HepG2 (cell line): Measurements from ENCODE around the gene MAT2A. TPM values are rescaled to one million over a fixed set of nuclear protein-coding genes. Genes with fewer than 3 reads are reported as not detected.
A peak's percentile ranks its signal among the peaks of the same experiment; 100 is the strongest.

Experiments
- CENPX ChIP-seq: sonication (generic); formaldehyde crosslinking; IDR thresholded peaks from 2 replicates; pipeline ENCODE4 v1.9.0; 2021; ENCODE audit warnings: mild to moderate bottlenecking, missing genetic modification reagents, moderate library complexity
- EEA1 ChIP-seq: sonication (generic); formaldehyde crosslinking; IDR thresholded peaks from 2 replicates; pipeline ENCODE4 v1.5.1; 2020; ENCODE audit warnings: mild to moderate bottlenecking, missing genetic modification reagents, borderline replicate concordance
- HDAC1 ChIP-seq: sonication (generic); formaldehyde crosslinking; IDR thresholded peaks from 2 replicates; pipeline ENCODE4 v1.5.1; 2020; ENCODE audit warnings: mild to moderate bottlenecking, missing genetic modification reagents
- KDM6A ChIP-seq: IDR thresholded peaks from 2 replicates; pipeline ENCODE4 v1.6.1; 2016; ENCODE audit warnings: low read depth
- MED8 ChIP-seq: sonication (generic); formaldehyde crosslinking; IDR thresholded peaks from 2 replicates; pipeline ENCODE4 v1.8.1; 2023; ENCODE audit warnings: mild to moderate bottlenecking, missing genetic modification reagents; ENCODE audit not compliant: insufficient replicate concordance
- PAF1 ChIP-seq: IDR thresholded peaks from 2 replicates; pipeline ENCODE4 v1.6.1; 2016; ENCODE audit warnings: missing genetic modification reagents, missing compliant biosample characterization
- SKI ChIP-seq: fragments of 450-650 bp; IDR thresholded peaks from one replicate; pipeline ENCODE4 v1.6.1; 2018; ENCODE audit warnings: mild to moderate bottlenecking; ENCODE audit not compliant: partially characterized antibody
- SRSF9 ChIP-seq: fragments of 200-400 bp; formaldehyde crosslinking; IDR thresholded peaks from 2 replicates; pipeline ENCODE4 v1.6.1; 2018; ENCODE audit warnings: borderline replicate concordance, mild to moderate bottlenecking, low read depth, low read length; ENCODE audit not compliant: insufficient read depth, poor library complexity, severe bottlenecking
- THYN1 ChIP-seq: sonication (generic); formaldehyde crosslinking; IDR thresholded peaks from 2 replicates; pipeline ENCODE4 v1.8.1; 2023; ENCODE audit warnings: low read depth, mild to moderate bottlenecking, moderate library complexity, missing genetic modification reagents, borderline replicate concordance
- U2AF2 ChIP-seq: fragments of 200-400 bp; formaldehyde crosslinking; IDR thresholded peaks from 2 replicates; pipeline ENCODE4 v1.6.1; 2017; ENCODE audit warnings: low read depth, mild to moderate bottlenecking, low read length
- YEATS2 ChIP-seq: sonication (generic); formaldehyde crosslinking; IDR thresholded peaks from 2 replicates; pipeline ENCODE4 v1.4.0; 2020; ENCODE audit warnings: missing genetic modification reagents, borderline replicate concordance
- ZBTB42 ChIP-seq: sonication (generic); formaldehyde crosslinking; IDR thresholded peaks from 2 replicates; pipeline ENCODE4 v1.5.0; 2020; ENCODE audit warnings: mild to moderate bottlenecking, missing genetic modification reagents
- ZBTB7A ChIP-seq: sonication (generic); formaldehyde crosslinking; IDR thresholded peaks from 2 replicates; pipeline ENCODE4 v1.8.0; 2022; ENCODE audit warnings: mild to moderate bottlenecking, missing genetic modification reagents
- ZFP36 ChIP-seq: fragments of 150-350 bp; IDR thresholded peaks from 2 replicates; pipeline ENCODE4 v1.6.1; 2018; ENCODE audit warnings: borderline replicate concordance, low read length, low read depth; ENCODE audit not compliant: partially characterized antibody
- ZNF510 ChIP-seq: sonication (generic); formaldehyde crosslinking; IDR thresholded peaks from 2 replicates; pipeline ENCODE4 v1.4.0; 2020; ENCODE audit warnings: low read depth, mild to moderate bottlenecking, missing genetic modification reagents
- ZNF546 ChIP-seq: sonication (generic); formaldehyde crosslinking; conservative IDR thresholded peaks from 2 replicates; pipeline ENCODE4 v1.8.1; 2023; ENCODE audit warnings: mild to moderate bottlenecking, missing genetic modification reagents
- ZNF589 ChIP-seq: sonication (generic); formaldehyde crosslinking; conservative IDR thresholded peaks from 2 replicates; pipeline ENCODE4 v1.8.0; 2022; ENCODE audit warnings: mild to moderate bottlenecking, moderate library complexity, missing genetic modification reagents
- ZNF629 ChIP-seq: sonication (generic); formaldehyde crosslinking; conservative IDR thresholded peaks from 2 replicates; pipeline ENCODE4 v1.5.0; 2020; ENCODE audit warnings: missing genetic modification reagents
- ZNF703 ChIP-seq: sonication (generic); formaldehyde crosslinking; IDR thresholded peaks from 2 replicates; pipeline ENCODE4 v1.5.1; 2020; ENCODE audit warnings: missing genetic modification reagents, mild to moderate bottlenecking, moderate library complexity, borderline replicate concordance
- ZSCAN22 ChIP-seq: sonication (generic); formaldehyde crosslinking; IDR thresholded peaks from 2 replicates; pipeline ENCODE4 v1.4.0; 2020; ENCODE audit warnings: mild to moderate bottlenecking, missing genetic modification reagents
- polyA plus RNA-seq, 8 experiments: library from polyadenylated mRNA; depleted of rRNA in 3 of 8; stranded (reverse) in 7 of 8; unstranded in 1 of 8; fragments of >200 nt; fragmentation: Illumina TruSeq in 4 of 8; extraction: Trizol in 4 of 8; gene quantifications; 2 replicates each; pipeline versions ENCODE4 v1.2.1 to v1.2.3, GENCODE V29; 2011 to 2016; ENCODE audit warnings: low read depth in 4 of 8, missing spikeins in 1 of 8, mixed read lengths in 1 of 8; ENCODE audit not compliant: insufficient read depth in 1 of 8
- total RNA-seq, 5 experiments: library from RNA; depleted of rRNA; stranded (reverse); fragments of >200 nt; fragmentation: Illumina TruSeq; extraction: Trizol; gene quantifications; 2 replicates each; pipeline ENCODE4 v1.2.3, GENCODE V29; 2016; ENCODE audit warnings: low read depth in 1 of 5
- TF ChIP-seq, protein P1 (sequence below): sonication (generic); formaldehyde crosslinking; IDR thresholded peaks from 2 replicates; pipeline ENCODE4 v1.4.0; 2020; ENCODE audit warnings: missing genetic modification reagents, borderline replicate concordance
- TF ChIP-seq, protein P2 (sequence below): sonication (generic); formaldehyde crosslinking; IDR thresholded peaks from 2 replicates; pipeline ENCODE4 v1.5.0; 2020; ENCODE audit warnings: missing genetic modification reagents
- TF ChIP-seq, protein P3 (sequence below): sonication (generic); formaldehyde crosslinking; IDR thresholded peaks from 2 replicates; pipeline ENCODE4 v1.4.0; 2020; ENCODE audit warnings: missing genetic modification reagents
- TF ChIP-seq, protein P4 (sequence below): sonication (generic); formaldehyde crosslinking; IDR thresholded peaks from 2 replicates; pipeline ENCODE4 v1.5.1; 2020; ENCODE audit warnings: mild to moderate bottlenecking, moderate library complexity, missing genetic modification reagents

Gene MAT2A
- total and polyA plus RNA-seq, 2 of the 13 experiments (the other 11 are each of a cell fraction or from before 2014, with no cell fraction given), result 155 to 331 TPM

DNA sequence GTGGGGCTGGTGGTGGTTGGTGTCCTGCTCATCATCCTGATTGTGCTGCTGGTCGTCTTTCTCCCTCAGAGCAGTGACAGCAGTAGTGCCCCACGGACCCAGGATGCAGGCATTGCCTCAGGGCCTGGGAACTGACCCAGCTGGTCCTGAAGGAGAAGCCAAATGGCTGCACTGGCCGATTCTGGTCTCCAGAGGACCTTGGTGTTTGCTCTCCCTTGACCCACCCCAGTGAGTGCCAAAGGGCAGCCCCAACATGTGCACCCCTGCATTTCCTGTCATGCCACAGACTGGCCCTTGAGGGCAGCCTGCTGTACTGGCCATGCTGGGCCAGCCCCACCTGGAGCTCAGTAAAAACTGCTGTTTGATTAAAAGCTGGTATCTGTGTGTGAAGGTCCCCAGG lies 54.1 kb downstream of the MAT2A start (continued):
- no peak for TF ChIP-seq SKI
- TF ChIP-seq ZNF510 (CRISPR knock-in tag), result no peak
- TF ChIP-seq ZFP36, result no peak
- TF ChIP-seq HDAC1, result no peak
- no peak for TF ChIP-seq ZBTB7A (CRISPR knock-in tag)
- TF ChIP-seq SRSF9, result no peak
- no peak for TF ChIP-seq ZNF546
- TF ChIP-seq MED8, result no peak
- no peak for TF ChIP-seq KDM6A (CRISPR knock-in tag)
- no peak for TF ChIP-seq ZNF589 (CRISPR knock-in tag)
- TF ChIP-seq, protein P1, sequence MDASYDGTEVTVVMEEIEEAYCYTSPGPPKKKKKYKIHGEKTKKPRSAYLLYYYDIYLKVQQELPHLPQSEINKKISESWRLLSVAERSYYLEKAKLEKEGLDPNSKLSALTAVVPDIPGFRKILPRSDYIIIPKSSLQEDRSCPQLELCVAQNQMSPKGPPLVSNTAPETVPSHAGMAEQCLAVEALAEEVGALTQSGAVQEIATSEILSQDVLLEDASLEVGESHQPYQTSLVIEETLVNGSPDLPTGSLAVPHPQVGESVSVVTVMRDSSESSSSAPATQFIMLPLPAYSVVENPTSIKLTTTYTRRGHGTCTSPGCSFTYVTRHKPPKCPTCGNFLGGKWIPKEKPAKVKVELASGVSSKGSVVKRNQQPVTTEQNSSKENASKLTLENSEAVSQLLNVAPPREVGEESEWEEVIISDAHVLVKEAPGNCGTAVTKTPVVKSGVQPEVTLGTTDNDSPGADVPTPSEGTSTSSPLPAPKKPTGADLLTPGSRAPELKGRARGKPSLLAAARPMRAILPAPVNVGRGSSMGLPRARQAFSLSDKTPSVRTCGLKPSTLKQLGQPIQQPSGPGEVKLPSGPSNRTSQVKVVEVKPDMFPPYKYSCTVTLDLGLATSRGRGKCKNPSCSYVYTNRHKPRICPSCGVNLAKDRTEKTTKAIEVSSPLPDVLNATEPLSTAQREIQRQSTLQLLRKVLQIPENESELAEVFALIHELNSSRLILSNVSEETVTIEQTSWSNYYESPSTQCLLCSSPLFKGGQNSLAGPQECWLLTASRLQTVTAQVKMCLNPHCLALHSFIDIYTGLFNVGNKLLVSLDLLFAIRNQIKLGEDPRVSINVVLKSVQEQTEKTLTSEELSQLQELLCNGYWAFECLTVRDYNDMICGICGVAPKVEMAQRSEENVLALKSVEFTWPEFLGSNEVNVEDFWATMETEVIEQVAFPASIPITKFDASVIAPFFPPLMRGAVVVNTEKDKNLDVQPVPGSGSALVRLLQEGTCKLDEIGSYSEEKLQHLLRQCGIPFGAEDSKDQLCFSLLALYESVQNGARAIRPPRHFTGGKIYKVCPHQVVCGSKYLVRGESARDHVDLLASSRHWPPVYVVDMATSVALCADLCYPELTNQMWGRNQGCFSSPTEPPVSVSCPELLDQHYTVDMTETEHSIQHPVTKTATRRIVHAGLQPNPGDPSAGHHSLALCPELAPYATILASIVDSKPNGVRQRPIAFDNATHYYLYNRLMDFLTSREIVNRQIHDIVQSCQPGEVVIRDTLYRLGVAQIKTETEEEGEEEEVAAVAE (CRISPR knock-in tag), result no peak
- TF ChIP-seq U2AF2, result no peak
- no peak for TF ChIP-seq CENPX (CRISPR knock-in tag)
- TF ChIP-seq EEA1 (CRISPR knock-in tag), result no peak
- TF ChIP-seq YEATS2 (CRISPR knock-in tag), result no peak
- TF ChIP-seq, protein P2, sequence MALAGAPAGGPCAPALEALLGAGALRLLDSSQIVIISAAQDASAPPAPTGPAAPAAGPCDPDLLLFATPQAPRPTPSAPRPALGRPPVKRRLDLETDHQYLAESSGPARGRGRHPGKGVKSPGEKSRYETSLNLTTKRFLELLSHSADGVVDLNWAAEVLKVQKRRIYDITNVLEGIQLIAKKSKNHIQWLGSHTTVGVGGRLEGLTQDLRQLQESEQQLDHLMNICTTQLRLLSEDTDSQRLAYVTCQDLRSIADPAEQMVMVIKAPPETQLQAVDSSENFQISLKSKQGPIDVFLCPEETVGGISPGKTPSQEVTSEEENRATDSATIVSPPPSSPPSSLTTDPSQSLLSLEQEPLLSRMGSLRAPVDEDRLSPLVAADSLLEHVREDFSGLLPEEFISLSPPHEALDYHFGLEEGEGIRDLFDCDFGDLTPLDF (CRISPR knock-in tag), result no peak
- TF ChIP-seq, protein P3, sequence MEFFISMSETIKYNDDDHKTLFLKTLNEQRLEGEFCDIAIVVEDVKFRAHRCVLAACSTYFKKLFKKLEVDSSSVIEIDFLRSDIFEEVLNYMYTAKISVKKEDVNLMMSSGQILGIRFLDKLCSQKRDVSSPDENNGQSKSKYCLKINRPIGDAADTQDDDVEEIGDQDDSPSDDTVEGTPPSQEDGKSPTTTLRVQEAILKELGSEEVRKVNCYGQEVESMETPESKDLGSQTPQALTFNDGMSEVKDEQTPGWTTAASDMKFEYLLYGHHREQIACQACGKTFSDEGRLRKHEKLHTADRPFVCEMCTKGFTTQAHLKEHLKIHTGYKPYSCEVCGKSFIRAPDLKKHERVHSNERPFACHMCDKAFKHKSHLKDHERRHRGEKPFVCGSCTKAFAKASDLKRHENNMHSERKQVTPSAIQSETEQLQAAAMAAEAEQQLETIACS (CRISPR knock-in tag), result no peak
- no peak for TF ChIP-seq PAF1 (CRISPR knock-in tag)
- TF ChIP-seq, protein P4, sequence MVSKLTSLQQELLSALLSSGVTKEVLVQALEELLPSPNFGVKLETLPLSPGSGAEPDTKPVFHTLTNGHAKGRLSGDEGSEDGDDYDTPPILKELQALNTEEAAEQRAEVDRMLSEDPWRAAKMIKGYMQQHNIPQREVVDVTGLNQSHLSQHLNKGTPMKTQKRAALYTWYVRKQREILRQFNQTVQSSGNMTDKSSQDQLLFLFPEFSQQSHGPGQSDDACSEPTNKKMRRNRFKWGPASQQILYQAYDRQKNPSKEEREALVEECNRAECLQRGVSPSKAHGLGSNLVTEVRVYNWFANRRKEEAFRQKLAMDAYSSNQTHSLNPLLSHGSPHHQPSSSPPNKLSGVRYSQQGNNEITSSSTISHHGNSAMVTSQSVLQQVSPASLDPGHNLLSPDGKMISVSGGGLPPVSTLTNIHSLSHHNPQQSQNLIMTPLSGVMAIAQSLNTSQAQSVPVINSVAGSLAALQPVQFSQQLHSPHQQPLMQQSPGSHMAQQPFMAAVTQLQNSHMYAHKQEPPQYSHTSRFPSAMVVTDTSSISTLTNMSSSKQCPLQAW (CRISPR knock-in tag), result no peak
- TF ChIP-seq ZNF703 (CRISPR knock-in tag), result no peak
- TF ChIP-seq ZBTB42 (CRISPR knock-in tag), result no peak
- TF ChIP-seq ZNF629 (CRISPR knock-in tag), result 0 out of 2 replicates have a peak, but pooled peaks have one; percentile 17
- no peak for TF ChIP-seq THYN1 (CRISPR knock-in tag)
- no peak for TF ChIP-seq ZSCAN22 (CRISPR knock-in tag)
